PFSK-1 (cell line): ENCODE measurements around the gene DLX4.

Experiments
- POLR2AphosphoS5 ChIP-seq: IDR thresholded peaks from 2 replicates; pipeline ENCODE4 v1.6.1; 2012; ENCODE audit warnings: low read depth, mild to moderate bottlenecking, control low read depth, low read length, moderate library complexity
- TAF1 ChIP-seq: IDR thresholded peaks from 2 replicates; pipeline ENCODE4 v1.6.1; 2012; ENCODE audit warnings: low read length, control low read depth, borderline replicate concordance; ENCODE audit not compliant: insufficient read depth
- TF ChIP-seq, protein P1 (sequence below), 2 experiments: IDR thresholded peaks; 2 replicates each; pipeline versions ENCODE4 v1.6.1 to v1.8.0; 2011 to 2012; ENCODE audit warnings: low read depth in 2 of 2, low read length in 2 of 2, control low read depth in 1 of 2, inconsistent platforms in 1 of 2, mild to moderate bottlenecking in 1 of 2, moderate library complexity in 1 of 2; ENCODE audit not compliant: insufficient read depth in 1 of 2

- TF ChIP-seq POLR2AphosphoS5 (no peak), TAF1 (no peak)
- TF ChIP-seq, protein P1, sequence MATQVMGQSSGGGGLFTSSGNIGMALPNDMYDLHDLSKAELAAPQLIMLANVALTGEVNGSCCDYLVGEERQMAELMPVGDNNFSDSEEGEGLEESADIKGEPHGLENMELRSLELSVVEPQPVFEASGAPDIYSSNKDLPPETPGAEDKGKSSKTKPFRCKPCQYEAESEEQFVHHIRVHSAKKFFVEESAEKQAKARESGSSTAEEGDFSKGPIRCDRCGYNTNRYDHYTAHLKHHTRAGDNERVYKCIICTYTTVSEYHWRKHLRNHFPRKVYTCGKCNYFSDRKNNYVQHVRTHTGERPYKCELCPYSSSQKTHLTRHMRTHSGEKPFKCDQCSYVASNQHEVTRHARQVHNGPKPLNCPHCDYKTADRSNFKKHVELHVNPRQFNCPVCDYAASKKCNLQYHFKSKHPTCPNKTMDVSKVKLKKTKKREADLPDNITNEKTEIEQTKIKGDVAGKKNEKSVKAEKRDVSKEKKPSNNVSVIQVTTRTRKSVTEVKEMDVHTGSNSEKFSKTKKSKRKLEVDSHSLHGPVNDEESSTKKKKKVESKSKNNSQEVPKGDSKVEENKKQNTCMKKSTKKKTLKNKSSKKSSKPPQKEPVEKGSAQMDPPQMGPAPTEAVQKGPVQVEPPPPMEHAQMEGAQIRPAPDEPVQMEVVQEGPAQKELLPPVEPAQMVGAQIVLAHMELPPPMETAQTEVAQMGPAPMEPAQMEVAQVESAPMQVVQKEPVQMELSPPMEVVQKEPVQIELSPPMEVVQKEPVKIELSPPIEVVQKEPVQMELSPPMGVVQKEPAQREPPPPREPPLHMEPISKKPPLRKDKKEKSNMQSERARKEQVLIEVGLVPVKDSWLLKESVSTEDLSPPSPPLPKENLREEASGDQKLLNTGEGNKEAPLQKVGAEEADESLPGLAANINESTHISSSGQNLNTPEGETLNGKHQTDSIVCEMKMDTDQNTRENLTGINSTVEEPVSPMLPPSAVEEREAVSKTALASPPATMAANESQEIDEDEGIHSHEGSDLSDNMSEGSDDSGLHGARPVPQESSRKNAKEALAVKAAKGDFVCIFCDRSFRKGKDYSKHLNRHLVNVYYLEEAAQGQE (IDR thresholded peaks at IDR 0.05; ENCODE audit: insufficient read depth in 1 of 2, low read depth in 2 of 2, low read length in 2 of 2): no peak
These were observed 6.2 kb upstream of the DLX4 start for GRCh38 chr17:49962599-49963308.
